GM21526 (cell line): ENCODE data around the gene SDCCAG8.
A peak's percentile ranks its signal among the peaks of the same experiment; 100 is the strongest.

Experiments used
- ATAC-seq: cut with Tn5 transposase; IDR thresholded peaks from one replicate; pipeline ENCODE4 v1.9.1; 2021; ENCODE audit warnings: moderate library complexity; ENCODE audit not compliant: unreplicated experiment, low FRiP score

Gene SDCCAG8

GRCh38 chr1:243253926-243254232 lies 2.0 kb upstream of the SDCCAG8 start:
- ATAC-seq: no peak

GRCh38 chr1:243254233-243254926 lies 1.5 kb upstream of the SDCCAG8 start:
- ATAC-seq: peak; percentile 26

GRCh38 chr1:243254927-243255790 lies 682 bp upstream of the SDCCAG8 start, which contains the start of gene CEP170:
Gene CEP170 (minus strand): TSS chr1:243255281. CDS start chr1:243225280, 30,001 bp downstream.
- peak; percentile 51 for ATAC-seq

GRCh38 chr1:243256590-243256989 lies 749 bp downstream of the SDCCAG8 start:
- no peak for ATAC-seq

- no peak for ATAC-seq
Measured at GRCh38 chr1:243257189-243257588, 1.3 kb downstream of the SDCCAG8 start.

GRCh38 chr1:243258731-243259130 lies 2.9 kb downstream of the SDCCAG8 start:
- no peak for ATAC-seq

GRCh38 chr1:243260221-243260880 lies 4.5 kb downstream of the SDCCAG8 start:
- no peak for ATAC-seq

GRCh38 chr1:243261390-243261789 lies 5.5 kb downstream of the SDCCAG8 start:
- ATAC-seq: no peak

GRCh38 chr1:243264717-243265116 lies 8.9 kb downstream of the SDCCAG8 start:
- no peak for ATAC-seq

- ATAC-seq: no peak
Measured at GRCh38 chr1:243266231-243266630, 10.4 kb downstream of the SDCCAG8 start.

GRCh38 chr1:243267471-243267880 lies 11.6 kb downstream of the SDCCAG8 start:
- ATAC-seq: no peak

GRCh38 chr1:243267914-243268653 lies 12.2 kb downstream of the SDCCAG8 start:
- ATAC-seq: no peak

GRCh38 chr1:243268751-243269460 lies 13.1 kb downstream of the SDCCAG8 start:
- ATAC-seq: no peak

GRCh38 chr1:243269461-243269801 lies 13.6 kb downstream of the SDCCAG8 start:
- no peak for ATAC-seq

- no peak for ATAC-seq
Measured at GRCh38 chr1:243270097-243270864, 14.4 kb downstream of the SDCCAG8 start.

GRCh38 chr1:243271996-243272395 lies 16.2 kb downstream of the SDCCAG8 start:
- no peak for ATAC-seq

- no peak for ATAC-seq
Measured at GRCh38 chr1:243272401-243272800, 16.6 kb downstream of the SDCCAG8 start.

GRCh38 chr1:243273506-243273905 lies 17.7 kb downstream of the SDCCAG8 start:
- no peak for ATAC-seq

- ATAC-seq: no peak
Measured at GRCh38 chr1:243273945-243274344, 18.1 kb downstream of the SDCCAG8 start.
